BE2C (cell line): ENCODE data around the gene CREG2.

Experiments used
- DNase-seq: peaks from one replicate; pipeline ENCODE4 v3.0.0-alpha.2; 2020
- H3K27me3 ChIP-seq: fragments of 250-450 bp; sonication (Bioruptor Pico); 2 replicates; pipeline ENCODE4 v1.5.1; 2020; ENCODE audit warnings: mild to moderate bottlenecking
- H3K36me3 ChIP-seq: fragments of 250-450 bp; sonication (Bioruptor Pico); 2 replicates; pipeline ENCODE4 v1.5.1; 2020; ENCODE audit warnings: mild to moderate bottlenecking
- H3K4me1 ChIP-seq: fragments of 250-450 bp; sonication (Bioruptor Pico); 2 replicates; pipeline ENCODE4 v1.5.1; 2020
- H3K4me3 ChIP-seq: 2 replicates; pipeline ENCODE4 v1.5.1; 2011; ENCODE audit warnings: low read depth, low read length
- H3K9me3 ChIP-seq: fragments of 250-450 bp; sonication (Bioruptor Pico); 2 replicates; pipeline ENCODE4 v1.5.1; 2020
- TF ChIP-seq, protein P1 (sequence below): IDR thresholded peaks from 2 replicates; pipeline ENCODE4 v1.5.1; 2012; ENCODE audit warnings: mild to moderate bottlenecking, low read depth, low read length

CREG2 gene

GRCh38 chr2:101364878-101365277, 22.4 kb downstream of the CREG2 start:
- TF ChIP-seq, protein P1, sequence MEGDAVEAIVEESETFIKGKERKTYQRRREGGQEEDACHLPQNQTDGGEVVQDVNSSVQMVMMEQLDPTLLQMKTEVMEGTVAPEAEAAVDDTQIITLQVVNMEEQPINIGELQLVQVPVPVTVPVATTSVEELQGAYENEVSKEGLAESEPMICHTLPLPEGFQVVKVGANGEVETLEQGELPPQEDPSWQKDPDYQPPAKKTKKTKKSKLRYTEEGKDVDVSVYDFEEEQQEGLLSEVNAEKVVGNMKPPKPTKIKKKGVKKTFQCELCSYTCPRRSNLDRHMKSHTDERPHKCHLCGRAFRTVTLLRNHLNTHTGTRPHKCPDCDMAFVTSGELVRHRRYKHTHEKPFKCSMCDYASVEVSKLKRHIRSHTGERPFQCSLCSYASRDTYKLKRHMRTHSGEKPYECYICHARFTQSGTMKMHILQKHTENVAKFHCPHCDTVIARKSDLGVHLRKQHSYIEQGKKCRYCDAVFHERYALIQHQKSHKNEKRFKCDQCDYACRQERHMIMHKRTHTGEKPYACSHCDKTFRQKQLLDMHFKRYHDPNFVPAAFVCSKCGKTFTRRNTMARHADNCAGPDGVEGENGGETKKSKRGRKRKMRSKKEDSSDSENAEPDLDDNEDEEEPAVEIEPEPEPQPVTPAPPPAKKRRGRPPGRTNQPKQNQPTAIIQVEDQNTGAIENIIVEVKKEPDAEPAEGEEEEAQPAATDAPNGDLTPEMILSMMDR: no peak
- Histone ChIP-seq H3K4me3 (no peak overlapping the region), H3K36me3 (no peaks in the 10 kb centered on the region), H3K27me3 (no peaks in the 10 kb centered on the region), H3K4me1 (no peaks in the 10 kb centered on the region), H3K9me3 (no peaks in the 10 kb centered on the region)
- no peak for DNase-seq

GRCh38 chr2:101362777-101363176, 24.5 kb downstream of the CREG2 start:
- no peaks in the 10 kb centered on the region for H3K9me3 ChIP-seq
- TF ChIP-seq, protein P1: no peak
- H3K36me3 ChIP-seq: no peaks in the 10 kb centered on the region
- no peak overlapping the region for H3K4me3 ChIP-seq
- no peak for DNase-seq
- H3K27me3 ChIP-seq: no peaks in the 10 kb centered on the region
- H3K4me1 ChIP-seq: no peaks in the 10 kb centered on the region

- Histone ChIP-seq H3K4me3 (no peak overlapping the region), H3K4me1 (no peaks in the 10 kb centered on the region), H3K9me3 (no peaks in the 10 kb centered on the region), H3K27me3 (no peaks in the 10 kb centered on the region), H3K36me3 (no peaks in the 10 kb centered on the region)
- TF ChIP-seq, protein P1: no peak
- DNase-seq: no peak
These were observed 25.0 kb downstream of the CREG2 start for GRCh38 chr2:101362316-101362715.

DNA sequence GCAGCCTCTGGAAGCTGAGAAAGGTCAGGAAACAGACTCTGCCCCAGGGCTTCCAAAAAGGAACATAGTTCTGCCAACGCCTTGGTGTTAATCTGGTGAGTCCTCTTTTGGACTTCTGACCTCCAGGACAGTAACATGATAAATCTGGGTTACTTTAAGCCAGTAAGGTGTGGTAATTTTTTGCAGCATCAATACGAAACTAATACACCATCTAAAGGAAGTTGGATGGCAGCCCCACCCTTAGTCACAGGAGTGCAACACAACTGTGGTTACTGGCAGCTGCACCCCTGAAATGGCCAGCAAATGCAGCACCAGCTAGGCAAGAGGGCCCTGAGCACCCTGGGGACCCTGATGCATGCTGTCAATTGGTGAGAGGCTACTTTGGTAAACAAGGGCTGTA, 25.8 kb downstream of the CREG2 start:
- TF ChIP-seq, protein P1: no peak

DNA sequence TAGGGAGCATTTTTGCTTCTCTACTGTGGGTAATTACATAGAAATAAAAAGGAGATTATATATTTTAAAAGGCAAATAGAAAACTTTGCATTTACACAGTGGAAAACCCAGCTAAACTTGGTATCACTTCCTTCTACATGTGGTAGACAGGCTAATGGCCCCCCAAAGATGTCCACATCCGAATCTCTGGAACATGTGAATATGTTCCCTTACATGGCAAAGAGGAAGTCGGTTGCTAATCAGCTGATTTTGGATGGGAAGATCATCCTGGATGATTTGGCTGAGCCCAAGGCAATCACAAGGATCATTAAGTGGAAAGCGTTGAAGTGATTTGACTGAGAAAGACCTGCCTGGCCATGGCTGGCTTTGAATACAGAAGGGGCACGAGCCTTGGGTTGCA, 26.2 kb downstream of the CREG2 start:
- TF ChIP-seq, protein P1: no peak
- Histone ChIP-seq H3K27me3 (no peaks in the 10 kb centered on the region), H3K4me1 (no peaks in the 10 kb centered on the region), H3K36me3 (no peaks in the 10 kb centered on the region), H3K9me3 (no peaks in the 10 kb centered on the region), H3K4me3 (no peak overlapping the region)
- no peak for DNase-seq

More for the DNA sequence above, 25.8 kb downstream of the CREG2 start:
- no peaks in the 10 kb centered on the region for H3K27me3 ChIP-seq
- DNase-seq: no peak
- H3K4me1 ChIP-seq: no peaks in the 10 kb centered on the region
- no peak overlapping the region for H3K4me3 ChIP-seq
- H3K9me3 ChIP-seq: no peaks in the 10 kb centered on the region
- no peaks in the 10 kb centered on the region for H3K36me3 ChIP-seq

DNA sequence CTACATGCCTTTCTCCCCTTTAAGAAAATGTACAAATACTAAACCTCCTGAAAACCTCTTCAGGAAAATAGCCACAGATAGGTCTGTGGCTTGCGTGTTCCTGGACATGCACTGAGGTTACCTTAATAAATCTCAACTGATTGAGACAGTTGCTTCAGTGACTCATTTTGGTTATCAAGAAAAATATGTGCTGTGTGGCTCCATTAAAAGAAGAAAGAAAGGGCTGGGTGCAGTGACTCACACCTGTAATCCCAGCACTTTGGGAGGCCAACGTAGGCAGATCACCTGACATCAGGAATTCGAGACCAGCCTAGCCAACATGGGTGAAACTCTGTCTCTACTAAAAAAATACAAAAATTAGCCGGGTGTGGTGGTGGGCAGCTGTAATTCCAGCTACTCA, 27.1 kb downstream of the CREG2 start:
- H3K4me1 ChIP-seq: no peaks in the 10 kb centered on the region
- DNase-seq: no peak

More for the DNA sequence above, 27.1 kb downstream of the CREG2 start:
- Histone ChIP-seq H3K36me3 (no peaks in the 10 kb centered on the region), H3K4me3 (no peak overlapping the region), H3K9me3 (no peaks in the 10 kb centered on the region), H3K27me3 (no peaks in the 10 kb centered on the region)
- TF ChIP-seq, protein P1: no peak
